Measurements from ENCODE around the gene N4BP2L1.

Gene N4BP2L1

GRCh38 chr13:32427852-32428580 lies at the start of gene N4BP2L1:
N4BP2L1 (minus strand) TSS chr13:32428130; CDS start chr13:32428082, 48 bp downstream.
- peak within 1 kb of the TSS; percentile 67 for H3K4me3 ChIP-seq (ENCODE audit: low read depth, low read length)

- no peak overlapping the region for H3K4me3 ChIP-seq (ENCODE audit: low read depth, low read length)
Observed at GRCh38 chr13:32476892-32477291, 49.0 kb upstream of the N4BP2L1 start.

- H3K4me3 ChIP-seq (ENCODE audit: low read depth, low read length): no peak overlapping the region
Observed at GRCh38 chr13:32476021-32476731, 48.2 kb upstream of the N4BP2L1 start.

GRCh38 chr13:32474999-32475792 lies 47.3 kb upstream of the N4BP2L1 start:
- no peak overlapping the region for H3K4me3 ChIP-seq (ENCODE audit: low read depth, low read length)

GRCh38 chr13:32473650-32474049 lies 45.7 kb upstream of the N4BP2L1 start:
- H3K4me3 ChIP-seq (ENCODE audit: low read depth, low read length): no peak overlapping the region

GRCh38 chr13:32472194-32472621 lies 44.3 kb upstream of the N4BP2L1 start:
- no peak overlapping the region for H3K4me3 ChIP-seq (ENCODE audit: low read depth, low read length)

- H3K4me3 ChIP-seq (ENCODE audit: low read depth, low read length): no peak overlapping the region
Observed at GRCh38 chr13:32471187-32471922, 43.4 kb upstream of the N4BP2L1 start.

- H3K4me3 ChIP-seq (ENCODE audit: low read depth, low read length): no peak overlapping the region
Observed at GRCh38 chr13:32468502-32469142, 40.7 kb upstream of the N4BP2L1 start.

GRCh38 chr13:32456591-32456990 lies 28.7 kb upstream of the N4BP2L1 start:
- H3K4me3 ChIP-seq (ENCODE audit: low read depth, low read length): no peak overlapping the region

GRCh38 chr13:32455594-32455903 lies 27.6 kb upstream of the N4BP2L1 start:
- H3K4me3 ChIP-seq (ENCODE audit: low read depth, low read length): no peak overlapping the region

- no peak overlapping the region for H3K4me3 ChIP-seq (ENCODE audit: low read depth, low read length)
Observed at GRCh38 chr13:32454886-32455593, 27.1 kb upstream of the N4BP2L1 start.

GRCh38 chr13:32453981-32454380 lies 26.1 kb upstream of the N4BP2L1 start:
- no peak overlapping the region for H3K4me3 ChIP-seq (ENCODE audit: low read depth, low read length)

GRCh38 chr13:32448972-32449371 lies 21.0 kb upstream of the N4BP2L1 start:
- H3K4me3 ChIP-seq (ENCODE audit: low read depth, low read length): no peak overlapping the region

GRCh38 chr13:32447894-32448623 lies 20.1 kb upstream of the N4BP2L1 start:
- H3K4me3 ChIP-seq (ENCODE audit: low read depth, low read length): no peak overlapping the region

- no peak overlapping the region for H3K4me3 ChIP-seq (ENCODE audit: low read depth, low read length)
Observed at GRCh38 chr13:32446773-32447465, 19.0 kb upstream of the N4BP2L1 start.

GRCh38 chr13:32446220-32446619 lies 18.3 kb upstream of the N4BP2L1 start:
- no peak overlapping the region for H3K4me3 ChIP-seq (ENCODE audit: low read depth, low read length)

- no peak overlapping the region for H3K4me3 ChIP-seq (ENCODE audit: low read depth, low read length)
Observed at GRCh38 chr13:32445461-32445860, 17.5 kb upstream of the N4BP2L1 start.

GRCh38 chr13:32443111-32443510 lies 15.2 kb upstream of the N4BP2L1 start:
- H3K4me3 ChIP-seq (ENCODE audit: low read depth, low read length): no peak overlapping the region

GRCh38 chr13:32438871-32439270 lies 10.9 kb upstream of the N4BP2L1 start:
- no peak overlapping the region for H3K4me3 ChIP-seq (ENCODE audit: low read depth, low read length)

Measured in iPS-11a (cell line).